ENCODE data around the gene PRKCG.

The PRKCG gene

GRCh38 chr19:53905787-53906186, 23.8 kb downstream of the PRKCG start:
- no peak for DNase-seq (ENCODE audit: extremely low spot score)
- CTCF ChIA-PET, result interaction anchor here (1.3 kb wide), 1 partner anchor 119 kb away, joined by 3 read pairs; no protein-coding TSS in a partner anchor
- POLR2A ChIA-PET, result no interaction called here
- TF ChIP-seq CTCF (IDR thresholded peaks at IDR 0.05; ENCODE audit: control extremely low read depth, extremely low read depth, low read depth, missing control alignments), result no peak

GRCh38 chr19:53906211-53907192, 24.5 kb downstream of the PRKCG start:
- ChIA-PET POLR2A (no interaction called here), CTCF (interaction anchor here (1.3 to 1.5 kb wide), 2 partner anchors 11 to 118 kb away, joined by 3 to 4 read pairs; no protein-coding TSS in a partner anchor)
- TF ChIP-seq CTCF (IDR thresholded peaks at IDR 0.05; ENCODE audit: control extremely low read depth, extremely low read depth, low read depth, missing control alignments), result peak; percentile 69
- peak; percentile 80 for DNase-seq (ENCODE audit: extremely low spot score)

GRCh38 chr19:53907193-53907581, 25.2 kb downstream of the PRKCG start:
- no peak for DNase-seq (ENCODE audit: extremely low spot score)
- TF ChIP-seq CTCF (IDR thresholded peaks at IDR 0.05; ENCODE audit: control extremely low read depth, extremely low read depth, low read depth, missing control alignments), result no peak
- ChIA-PET POLR2A (no interaction called here), CTCF (interaction anchor here (1.3 to 1.5 kb wide), 2 partner anchors 10 to 117 kb away, joined by 3 to 4 read pairs; no protein-coding TSS in a partner anchor)

GRCh38 chr19:53907690-53908089, 25.7 kb downstream of the PRKCG start:
- no peak for DNase-seq (ENCODE audit: extremely low spot score)
- TF ChIP-seq CTCF (IDR thresholded peaks at IDR 0.05; ENCODE audit: control extremely low read depth, extremely low read depth, low read depth, missing control alignments), result no peak
- ChIA-PET POLR2A (no interaction called here), CTCF (interaction anchor here (1.5 kb wide), 1 partner anchor 9 kb away, joined by 4 read pairs; no protein-coding TSS in a partner anchor)

DNA sequence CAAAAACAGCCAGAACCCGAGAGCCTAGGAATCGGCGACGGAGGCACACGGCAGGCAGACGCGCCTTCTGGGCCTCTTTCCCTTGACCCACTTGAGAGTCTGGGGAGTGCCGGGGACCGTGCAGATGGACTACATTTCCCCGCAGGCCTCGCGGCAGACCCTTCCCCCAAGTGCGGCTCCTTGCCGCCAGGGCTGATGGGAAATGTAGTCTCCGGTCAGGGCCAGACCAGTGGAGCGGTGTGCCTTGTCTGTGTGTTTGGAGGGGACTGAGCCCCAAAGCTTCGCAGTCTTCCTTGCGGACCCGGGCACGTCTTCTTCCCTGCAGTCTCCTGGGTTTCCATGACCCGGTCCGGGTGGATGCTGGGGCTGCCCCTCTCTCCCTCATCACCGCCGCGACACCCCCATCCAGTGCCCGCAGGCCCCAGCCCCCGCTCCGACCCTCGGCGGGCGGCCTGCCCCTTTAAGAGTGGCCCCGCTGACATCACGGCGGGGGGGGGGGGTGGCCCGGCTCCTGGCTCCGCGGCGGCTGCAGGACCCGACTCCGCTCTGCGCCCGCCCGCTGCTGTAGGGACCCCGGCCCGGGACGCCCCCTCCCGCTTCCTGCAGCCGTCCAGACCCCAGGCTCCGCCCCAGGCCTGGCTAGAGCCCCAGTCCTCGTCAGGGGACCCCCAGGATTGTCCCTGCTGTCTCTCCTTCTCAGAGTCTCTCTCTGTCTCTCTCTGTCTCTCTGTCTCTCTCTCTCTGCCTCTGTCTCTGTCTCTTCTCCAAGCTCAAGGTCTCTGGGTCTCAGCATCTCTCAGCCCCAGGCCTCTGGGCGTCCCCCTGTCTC, 26.3 kb downstream of the PRKCG start:
- no peak for TF ChIP-seq CTCF (IDR thresholded peaks at IDR 0.05; ENCODE audit: control extremely low read depth, extremely low read depth, low read depth, missing control alignments)
- ChIA-PET CTCF (interaction anchor here (1.5 kb wide), 1 partner anchor 9 kb away, joined by 4 read pairs; no protein-coding TSS in a partner anchor), POLR2A (no interaction called here)
- DNase-seq (ENCODE audit: extremely low spot score), result peak; percentile 55

- TF ChIP-seq CTCF (IDR thresholded peaks at IDR 0.05; ENCODE audit: control extremely low read depth, extremely low read depth, low read depth, missing control alignments), result no peak
- no peak for DNase-seq (ENCODE audit: extremely low spot score)
- ChIA-PET POLR2A (no interaction called here), CTCF (no interaction called here)
Measured at GRCh38 chr19:53908935-53909415, 27.0 kb downstream of the PRKCG start, which contains the start of gene CACNG7. CACNG7 (plus strand) TSS chr19:53909278; CDS start chr19:53912832, 3,554 bp downstream.

All from GM10248 (cell line).